H1 (cell line): ENCODE measurements around the gene FADS6.

Experiments used
- EGR1 ChIP-seq: IDR thresholded peaks from 2 replicates; pipeline ENCODE4 v1.6.1; 2011; ENCODE audit warnings: low read depth, low read length, borderline replicate concordance
- EP300 ChIP-seq, 2 experiments: IDR thresholded peaks; 1 replicate in 1 of 2; 2 replicates in 1 of 2; pipeline ENCODE4 v1.6.1; 2011 to 2012; ENCODE audit warnings: low read depth in 2 of 2, low read length in 2 of 2, mild to moderate bottlenecking in 2 of 2, borderline replicate concordance in 1 of 2, inconsistent platforms in 1 of 2, moderate library complexity in 1 of 2

GRCh38 chr17:74903671-74904070, 10.2 kb upstream of the FADS6 start:
- TF ChIP-seq EGR1 (no peak), EP300 (IDR thresholded peaks at IDR 0.05; ENCODE audit: borderline replicate concordance in 1 of 2, low read depth in 2 of 2, low read length in 2 of 2) (no peak)
